ENCODE measurements around the gene DCC. TPM values are rescaled to one million over a fixed set of nuclear protein-coding genes. Genes with fewer than 3 reads are reported as not detected.

Gene DCC
- total RNA-seq (not detected), total RNA-seq (0 to 0.12 reads per million in 2 donors)

- no peaks in the 10 kb centered on the region for H3K4me1 Mint-ChIP-seq
- DNase-seq (no peak), ATAC-seq (no peak)
- H3K27ac Mint-ChIP-seq: no peak within 1 kb of the TSS
- peak within 1 kb of the TSS; percentile 1 for H3K4me3 Mint-ChIP-seq
- peaks cover 3% of the 10 kb centered on the region for H3K36me3 Mint-ChIP-seq (ENCODE audit: low read depth)
- no peaks in the 10 kb centered on the region for H3K9me3 ChIP-seq (ENCODE audit: control insufficient read depth, low read length, poor library complexity, severe bottlenecking)
- H3K27me3 Mint-ChIP-seq: peaks cover 22% of the 10 kb centered on the region
Observed at GRCh38 chr18:52339891-52340371, at the start of gene DCC. TSS of gene DCC (plus strand) at chr18:52340197. CDS start at chr18:52340788, 591 bp downstream.

- H3K9me3 ChIP-seq (ENCODE audit: control insufficient read depth, low read length, poor library complexity, severe bottlenecking): peaks cover 3% of the 10 kb centered on the region
- no peaks in the 10 kb centered on the region for H3K36me3 Mint-ChIP-seq (ENCODE audit: low read depth)
- no peaks in the 10 kb centered on the region for H3K27me3 Mint-ChIP-seq
- no peak overlapping the region for H3K4me3 Mint-ChIP-seq
- no peak overlapping the region for H3K27ac Mint-ChIP-seq
- ATAC-seq (no peak), DNase-seq (no peak)
- no peaks in the 10 kb centered on the region for H3K4me1 Mint-ChIP-seq
Observed at GRCh38 chr18:52310651-52311050, 29.3 kb upstream of the DCC start.

GRCh38 chr18:52311331-52311730 is 28.7 kb upstream of the DCC start:
- no peak for ATAC-seq

GRCh38 chr18:52312346-52312745 is 27.7 kb upstream of the DCC start:
- H3K9me3 ChIP-seq (ENCODE audit: control insufficient read depth, low read length, poor library complexity, severe bottlenecking): no peaks in the 10 kb centered on the region
- no peak overlapping the region for H3K4me3 Mint-ChIP-seq
- H3K36me3 Mint-ChIP-seq (ENCODE audit: low read depth): no peaks in the 10 kb centered on the region
- no peaks in the 10 kb centered on the region for H3K4me1 Mint-ChIP-seq
- ATAC-seq (no peak), DNase-seq (no peak)
- H3K27ac Mint-ChIP-seq: no peak overlapping the region
- H3K27me3 Mint-ChIP-seq: no peaks in the 10 kb centered on the region

More at GRCh38 chr18:52311331-52311730, 28.7 kb upstream of the DCC start:
- no peak overlapping the region for H3K4me3 Mint-ChIP-seq
- no peaks in the 10 kb centered on the region for H3K27me3 Mint-ChIP-seq
- no peaks in the 10 kb centered on the region for H3K36me3 Mint-ChIP-seq (ENCODE audit: low read depth)
- peaks cover 1% of the 10 kb centered on the region for H3K9me3 ChIP-seq (ENCODE audit: control insufficient read depth, low read length, poor library complexity, severe bottlenecking)
- H3K4me1 Mint-ChIP-seq: no peaks in the 10 kb centered on the region
- no peak for DNase-seq
- no peak overlapping the region for H3K27ac Mint-ChIP-seq

GRCh38 chr18:52313213-52313612 is 26.8 kb upstream of the DCC start:
- no peak overlapping the region for H3K27ac Mint-ChIP-seq

GRCh38 chr18:52319424-52319983 is 20.5 kb upstream of the DCC start:
- H3K36me3 Mint-ChIP-seq (ENCODE audit: low read depth): no peaks in the 10 kb centered on the region
- no peak overlapping the region for H3K27ac Mint-ChIP-seq
- no peaks in the 10 kb centered on the region for H3K27me3 Mint-ChIP-seq
- DNase-seq (no peak), ATAC-seq (no peak)
- no peak overlapping the region for H3K4me3 Mint-ChIP-seq
- no peaks in the 10 kb centered on the region for H3K4me1 Mint-ChIP-seq
- H3K9me3 ChIP-seq (ENCODE audit: control insufficient read depth, low read length, poor library complexity, severe bottlenecking): no peaks in the 10 kb centered on the region

More at GRCh38 chr18:52313213-52313612, 26.8 kb upstream of the DCC start:
- DNase-seq: no peak
- Mint-ChIP-seq H3K4me1 (no peaks in the 10 kb centered on the region), H3K27me3 (no peaks in the 10 kb centered on the region), H3K36me3 (ENCODE audit: low read depth) (no peaks in the 10 kb centered on the region), H3K4me3 (no peak overlapping the region)
- no peak for ATAC-seq
- H3K9me3 ChIP-seq (ENCODE audit: control insufficient read depth, low read length, poor library complexity, severe bottlenecking): no peaks in the 10 kb centered on the region

GRCh38 chr18:52322307-52322706 is 17.7 kb upstream of the DCC start:
- no peak for ATAC-seq
- H3K27me3 Mint-ChIP-seq: no peaks in the 10 kb centered on the region
- H3K36me3 Mint-ChIP-seq (ENCODE audit: low read depth): no peaks in the 10 kb centered on the region
- no peak overlapping the region for H3K4me3 Mint-ChIP-seq
- no peak for DNase-seq
- no peak overlapping the region for H3K27ac Mint-ChIP-seq
- H3K4me1 Mint-ChIP-seq: no peaks in the 10 kb centered on the region
- no peaks in the 10 kb centered on the region for H3K9me3 ChIP-seq (ENCODE audit: control insufficient read depth, low read length, poor library complexity, severe bottlenecking)

GRCh38 chr18:52323802-52324201 is 16.2 kb upstream of the DCC start:
- DNase-seq (no peak), ATAC-seq (no peak)
- Mint-ChIP-seq H3K27me3 (no peaks in the 10 kb centered on the region), H3K36me3 (ENCODE audit: low read depth) (no peaks in the 10 kb centered on the region), H3K4me3 (no peak overlapping the region), H3K27ac (no peak overlapping the region), H3K4me1 (no peaks in the 10 kb centered on the region)
- no peaks in the 10 kb centered on the region for H3K9me3 ChIP-seq (ENCODE audit: control insufficient read depth, low read length, poor library complexity, severe bottlenecking)

- no peak for DNase-seq
- no peaks in the 10 kb centered on the region for H3K9me3 ChIP-seq (ENCODE audit: control insufficient read depth, low read length, poor library complexity, severe bottlenecking)
- no peak for ATAC-seq
- Mint-ChIP-seq H3K27ac (no peak overlapping the region), H3K36me3 (ENCODE audit: low read depth) (no peaks in the 10 kb centered on the region), H3K27me3 (no peaks in the 10 kb centered on the region), H3K4me3 (no peak overlapping the region), H3K4me1 (no peaks in the 10 kb centered on the region)
Observed at GRCh38 chr18:52325997-52326396, 14.0 kb upstream of the DCC start.

GRCh38 chr18:52333860-52334259 is 6.1 kb upstream of the DCC start:
- no peak for ATAC-seq
- no peaks in the 10 kb centered on the region for H3K9me3 ChIP-seq (ENCODE audit: control insufficient read depth, low read length, poor library complexity, severe bottlenecking)
- Mint-ChIP-seq H3K4me3 (no peak overlapping the region), H3K36me3 (ENCODE audit: low read depth) (no peaks in the 10 kb centered on the region), H3K27me3 (no peaks in the 10 kb centered on the region), H3K27ac (no peak overlapping the region), H3K4me1 (no peaks in the 10 kb centered on the region)
- DNase-seq: no peak

- H3K9me3 ChIP-seq (ENCODE audit: control insufficient read depth, low read length, poor library complexity, severe bottlenecking): no peaks in the 10 kb centered on the region
- Mint-ChIP-seq H3K4me1 (no peaks in the 10 kb centered on the region), H3K27ac (no peak overlapping the region), H3K4me3 (no peak overlapping the region), H3K36me3 (ENCODE audit: low read depth) (no peaks in the 10 kb centered on the region), H3K27me3 (no peaks in the 10 kb centered on the region)
- DNase-seq (no peak), ATAC-seq (no peak)
Observed at GRCh38 chr18:52334307-52334706, 5.7 kb upstream of the DCC start.

- ATAC-seq: no peak
- peaks cover under 1% of the 10 kb centered on the region for H3K27me3 Mint-ChIP-seq
- H3K4me1 Mint-ChIP-seq: no peaks in the 10 kb centered on the region
Observed at GRCh38 chr18:52334896-52335295, 5.1 kb upstream of the DCC start.

GRCh38 chr18:52337276-52337675 is 2.7 kb upstream of the DCC start:
- Mint-ChIP-seq H3K4me1 (no peaks in the 10 kb centered on the region), H3K27ac (no peak overlapping the region), H3K27me3 (peaks cover 22% of the 10 kb centered on the region)

More at GRCh38 chr18:52334896-52335295, 5.1 kb upstream of the DCC start:
- no peak overlapping the region for H3K4me3 Mint-ChIP-seq
- H3K27ac Mint-ChIP-seq: no peak overlapping the region
- DNase-seq: no peak
- H3K36me3 Mint-ChIP-seq (ENCODE audit: low read depth): no peaks in the 10 kb centered on the region
- no peaks in the 10 kb centered on the region for H3K9me3 ChIP-seq (ENCODE audit: control insufficient read depth, low read length, poor library complexity, severe bottlenecking)

GRCh38 chr18:52340406-52341102 is 557 bp downstream of the DCC start:
- H3K27ac Mint-ChIP-seq: no peak overlapping the region
- H3K36me3 Mint-ChIP-seq (ENCODE audit: low read depth): peaks cover 3% of the 10 kb centered on the region
- peaks cover 22% of the 10 kb centered on the region for H3K27me3 Mint-ChIP-seq
- H3K4me3 Mint-ChIP-seq: peak overlapping the region; percentile 1
- DNase-seq (no peak), ATAC-seq (no peak)
- no peaks in the 10 kb centered on the region for H3K4me1 Mint-ChIP-seq
- no peaks in the 10 kb centered on the region for H3K9me3 ChIP-seq (ENCODE audit: control insufficient read depth, low read length, poor library complexity, severe bottlenecking)

More at GRCh38 chr18:52337276-52337675, 2.7 kb upstream of the DCC start:
- peaks cover 3% of the 10 kb centered on the region for H3K36me3 Mint-ChIP-seq (ENCODE audit: low read depth)
- no peaks in the 10 kb centered on the region for H3K9me3 ChIP-seq (ENCODE audit: control insufficient read depth, low read length, poor library complexity, severe bottlenecking)
- DNase-seq (no peak), ATAC-seq (no peak)
- H3K4me3 Mint-ChIP-seq: no peak overlapping the region
